NB4 (cell line): ENCODE data around the gene ZNF777.

ENCODE experiments used
- DNase-seq: peaks from one replicate; pipeline ENCODE4 v3.0.0; 2010; ENCODE audit warnings: low read depth
- H3K4me3 ChIP-seq: one replicate; pipeline ENCODE4 v1.5.1; 2011; ENCODE audit warnings: mild to moderate bottlenecking, low read depth, low read length, moderate library complexity
- MYC ChIP-seq: IDR thresholded peaks from 2 replicates; pipeline ENCODE4 v1.6.1; 2011; ENCODE audit warnings: low read depth, low read length
- POLR2A ChIP-seq: IDR thresholded peaks from 2 replicates; pipeline ENCODE4 v1.6.1; 2011; ENCODE audit warnings: mild to moderate bottlenecking; ENCODE audit not compliant: insufficient read length; ENCODE audit errors: extremely low read depth
- TF ChIP-seq, protein P1 (sequence below): IDR thresholded peaks from 2 replicates; pipeline ENCODE4 v1.6.1; 2011; ENCODE audit warnings: low read depth, low read length
- TF ChIP-seq, protein P2 (sequence below): IDR thresholded peaks from one replicate; pipeline ENCODE4 v1.5.1; 2012; ENCODE audit warnings: low read depth, low read length

The ZNF777 gene

GRCh38 chr7:149500910-149501309 is 40.0 kb upstream of the ZNF777 start:
- no peak overlapping the region for H3K4me3 ChIP-seq
- no peak for DNase-seq
- TF ChIP-seq POLR2A (no peak), MYC (no peak)
- TF ChIP-seq, protein P1, sequence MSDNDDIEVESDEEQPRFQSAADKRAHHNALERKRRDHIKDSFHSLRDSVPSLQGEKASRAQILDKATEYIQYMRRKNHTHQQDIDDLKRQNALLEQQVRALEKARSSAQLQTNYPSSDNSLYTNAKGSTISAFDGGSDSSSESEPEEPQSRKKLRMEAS, result no peak
- TF ChIP-seq, protein P2, sequence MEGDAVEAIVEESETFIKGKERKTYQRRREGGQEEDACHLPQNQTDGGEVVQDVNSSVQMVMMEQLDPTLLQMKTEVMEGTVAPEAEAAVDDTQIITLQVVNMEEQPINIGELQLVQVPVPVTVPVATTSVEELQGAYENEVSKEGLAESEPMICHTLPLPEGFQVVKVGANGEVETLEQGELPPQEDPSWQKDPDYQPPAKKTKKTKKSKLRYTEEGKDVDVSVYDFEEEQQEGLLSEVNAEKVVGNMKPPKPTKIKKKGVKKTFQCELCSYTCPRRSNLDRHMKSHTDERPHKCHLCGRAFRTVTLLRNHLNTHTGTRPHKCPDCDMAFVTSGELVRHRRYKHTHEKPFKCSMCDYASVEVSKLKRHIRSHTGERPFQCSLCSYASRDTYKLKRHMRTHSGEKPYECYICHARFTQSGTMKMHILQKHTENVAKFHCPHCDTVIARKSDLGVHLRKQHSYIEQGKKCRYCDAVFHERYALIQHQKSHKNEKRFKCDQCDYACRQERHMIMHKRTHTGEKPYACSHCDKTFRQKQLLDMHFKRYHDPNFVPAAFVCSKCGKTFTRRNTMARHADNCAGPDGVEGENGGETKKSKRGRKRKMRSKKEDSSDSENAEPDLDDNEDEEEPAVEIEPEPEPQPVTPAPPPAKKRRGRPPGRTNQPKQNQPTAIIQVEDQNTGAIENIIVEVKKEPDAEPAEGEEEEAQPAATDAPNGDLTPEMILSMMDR, result no peak

DNA sequence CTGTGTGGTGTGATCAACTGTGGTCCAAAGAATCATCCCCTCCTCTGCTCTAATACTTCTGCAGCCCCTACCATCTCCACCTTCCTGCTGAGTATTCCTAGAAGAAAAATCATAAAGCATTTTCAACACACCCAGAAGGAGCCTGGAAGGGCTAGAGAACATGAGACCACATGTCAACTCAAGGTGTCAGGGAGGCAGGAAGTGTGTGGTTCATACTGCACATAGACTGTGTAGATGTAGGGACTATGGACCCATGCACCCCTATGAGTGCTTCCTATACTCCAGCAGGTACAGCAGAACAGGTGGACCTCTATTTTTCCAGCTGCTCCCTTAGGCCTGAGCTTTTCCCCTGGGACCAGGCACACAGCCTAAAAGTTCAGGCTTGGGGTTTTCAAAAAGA is 39.3 kb upstream of the ZNF777 start:
- no peak for DNase-seq
- TF ChIP-seq POLR2A (no peak), MYC (no peak)
- TF ChIP-seq, protein P2, result no peak
- TF ChIP-seq, protein P1, result no peak

GRCh38 chr7:149498811-149499210 is 37.9 kb upstream of the ZNF777 start:
- TF ChIP-seq MYC (no peak), POLR2A (no peak)
- TF ChIP-seq, protein P1, result no peak
- TF ChIP-seq, protein P2, result no peak
- no peak for DNase-seq
- no peak overlapping the region for H3K4me3 ChIP-seq

More for the DNA sequence above, 39.3 kb upstream of the ZNF777 start:
- H3K4me3 ChIP-seq, result no peak overlapping the region

- peak; percentile 93 for DNase-seq
- TF ChIP-seq MYC (peak; percentile 56; the same call in 1 of the 2 replicates), POLR2A (peak; percentile 64)
- TF ChIP-seq, protein P1, result peak; percentile 42; the same call in 1 of the 2 replicates
- TF ChIP-seq, protein P2, result peak; percentile 47
- peak within 1 kb of the TSS; percentile 84 for H3K4me3 ChIP-seq
Observed at GRCh38 chr7:149497467-149498261, 36.8 kb upstream of the ZNF777 start, which contains the start of gene ZNF746. Gene ZNF746 (minus strand): TSS chr7:149497809. CDS start chr7:149497536, 273 bp downstream.

GRCh38 chr7:149496642-149497391 is 36.0 kb upstream of the ZNF777 start:
- TF ChIP-seq MYC (no peak), POLR2A (no peak)
- TF ChIP-seq, protein P2, result no peak
- TF ChIP-seq, protein P1, result no peak
- DNase-seq, result peak; percentile 60

More at GRCh38 chr7:149496642-149497391, 36.0 kb upstream of the ZNF777 start:
- H3K4me3 ChIP-seq, result peak overlapping the region; percentile 84
